Sciatic nerve (tissue), 2 donors: ENCODE data around the gene PCNX1. TPM values are rescaled to one million over a fixed set of nuclear protein-coding genes. Genes with fewer than 3 reads are reported as not detected.
"Not testable (repeated sequence)": the region's sequence is repeated elsewhere in the genome, so short reads cannot be mapped to it uniquely, and the experiment has no call there.

ENCODE experiments used
- ATAC-seq: fragments of 200-7000 bp; cut with Tn5 transposase; one replicate; pipeline ENCODE4 v1.9.1; 2020; ENCODE audit warnings: mild to moderate bottlenecking, moderate library complexity
- DNase-seq: peaks from one replicate; pipeline ENCODE4 v3.0.0-alpha.2; 2020; ENCODE audit warnings: low spot score
- intact Hi-C: fragments of 100-400 bp; cut with DNase I; formaldehyde crosslinking; loops from one replicate; pipeline ENCODE4 v1.14.2; 2022
- total RNA-seq: library from RNA; stranded (reverse); fragmentation: NEBNext Ultra II Directional; extraction: Animal tissue kit (Norgen Biotek cat#: 25700); gene quantifications from one replicate; pipeline ENCODE4 v1.2.1, GENCODE V29; 2021
- donor health status: DM: no; HTN: no; CAD: no.
- donor health status: DM: no; HTN: no; CAD: no.

PCNX1 gene
- total RNA-seq, 1 donor from 2014 or later = 84.3 TPM

DNA sequence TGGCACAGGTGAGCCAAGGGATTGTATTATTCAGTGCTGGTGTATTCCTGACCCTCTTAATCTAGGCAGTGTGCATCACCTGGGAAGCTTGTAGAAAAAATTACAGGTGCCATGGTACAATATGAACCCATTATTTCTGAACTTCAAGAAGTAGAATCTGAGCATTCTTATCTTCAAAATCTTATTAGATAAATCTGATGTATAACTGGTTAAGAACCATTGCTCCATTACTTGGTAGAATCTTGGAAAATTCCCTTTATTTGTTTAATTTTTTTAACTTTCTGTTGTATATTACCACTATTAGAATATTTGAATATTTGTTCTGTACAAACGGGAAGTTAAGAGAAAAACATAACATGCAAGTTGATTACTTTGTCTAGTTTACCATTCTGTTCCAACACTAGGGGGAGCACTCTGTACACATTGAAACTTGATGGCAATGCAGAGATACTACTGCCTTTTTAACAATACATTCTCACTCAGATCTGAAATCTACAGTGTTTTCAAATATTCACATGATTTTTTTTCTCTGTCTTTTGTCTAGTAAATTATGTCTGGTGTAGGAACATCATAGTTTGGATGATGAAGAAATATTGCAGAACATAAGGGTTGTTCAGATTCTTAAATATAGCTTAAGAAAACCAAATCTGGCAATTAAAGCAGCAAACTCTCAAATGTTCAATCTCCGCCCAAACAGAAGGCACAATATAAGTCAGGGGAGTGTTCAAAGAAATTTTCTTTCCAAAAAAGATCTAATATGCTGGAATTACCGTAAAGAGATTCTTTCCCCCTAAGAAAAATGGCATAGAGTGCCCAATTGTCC is 196.6 kb downstream of the PCNX1 start:
- intact Hi-C loops = no loop called here
- ATAC-seq = peak; percentile 50
- no peak for DNase-seq

DNA sequence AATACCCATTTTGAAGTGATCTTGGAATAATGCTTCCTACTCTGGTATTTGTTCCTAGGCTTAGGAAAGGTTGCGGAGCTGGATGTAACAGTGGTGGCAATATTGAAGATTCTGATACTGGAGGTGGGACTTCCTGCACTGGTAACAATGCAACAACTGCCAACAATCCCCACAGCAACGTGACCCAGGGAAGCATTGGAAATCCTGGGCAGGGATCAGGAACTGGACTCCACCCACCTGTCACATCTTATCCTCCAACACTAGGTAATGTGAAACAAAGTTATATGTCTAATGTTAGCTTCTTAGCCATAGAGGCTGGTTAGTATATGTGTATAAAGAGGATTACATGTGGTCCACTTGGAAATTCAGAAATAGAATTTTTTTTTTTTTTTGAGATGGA is 197.9 kb downstream of the PCNX1 start:
- intact Hi-C loops = no loop called here
- ATAC-seq = no peak

DNA sequence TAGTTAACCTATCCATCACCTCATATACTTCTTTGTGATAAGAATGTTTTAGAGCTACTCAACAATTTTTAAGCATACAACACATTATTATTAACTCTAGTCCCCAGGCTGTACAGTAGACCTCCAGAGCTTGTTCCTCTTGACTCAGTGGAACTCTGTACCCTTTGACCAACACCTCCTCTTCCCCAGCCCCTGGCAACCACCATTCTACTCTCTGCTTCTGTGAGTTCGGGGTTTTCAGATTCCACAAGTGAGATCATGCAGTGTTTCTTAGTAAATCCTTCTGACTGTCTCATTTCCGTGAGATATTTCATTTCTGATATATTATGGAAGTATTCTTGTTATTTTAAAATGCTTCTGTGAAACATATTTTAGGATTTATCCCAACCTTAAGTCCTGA is 200.7 kb downstream of the PCNX1 start:
- DNase-seq (no peak), ATAC-seq (no peak)
- intact Hi-C loops = no loop called here

More for the DNA sequence above, 197.9 kb downstream of the PCNX1 start:
- DNase-seq = no peak

DNA sequence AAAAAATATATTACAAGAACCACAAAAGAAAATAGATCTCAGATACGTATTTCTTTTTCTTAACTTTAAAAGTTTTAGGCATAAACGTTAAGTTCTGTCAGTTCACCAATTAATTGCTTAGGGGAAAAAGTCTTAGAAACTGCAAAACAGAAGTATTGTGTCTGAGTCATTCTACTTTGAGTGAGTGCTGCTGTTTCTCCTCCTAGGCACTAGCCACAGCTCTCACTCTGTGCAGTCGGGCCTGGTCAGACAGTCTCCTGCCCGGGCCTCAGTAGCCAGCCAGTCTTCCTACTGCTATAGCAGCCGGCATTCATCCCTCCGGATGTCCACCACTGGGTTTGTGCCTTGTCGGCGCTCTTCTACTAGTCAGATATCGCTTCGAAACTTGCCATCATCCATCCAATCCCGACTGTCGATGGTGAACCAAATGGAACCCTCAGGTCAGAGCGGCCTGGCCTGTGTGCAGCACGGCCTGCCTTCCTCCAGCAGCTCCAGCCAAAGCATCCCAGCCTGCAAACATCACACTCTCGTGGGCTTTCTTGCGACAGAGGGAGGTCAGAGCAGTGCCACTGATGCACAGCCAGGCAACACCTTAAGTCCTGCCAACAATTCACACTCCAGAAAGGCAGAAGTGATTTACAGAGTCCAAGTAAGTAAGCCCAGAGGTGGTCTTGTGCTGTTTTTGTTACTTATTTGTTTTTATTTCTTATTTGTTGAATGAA is 201.3 kb downstream of the PCNX1 start:
- intact Hi-C loops = no loop called here
- DNase-seq (no peak), ATAC-seq (no peak)

DNA sequence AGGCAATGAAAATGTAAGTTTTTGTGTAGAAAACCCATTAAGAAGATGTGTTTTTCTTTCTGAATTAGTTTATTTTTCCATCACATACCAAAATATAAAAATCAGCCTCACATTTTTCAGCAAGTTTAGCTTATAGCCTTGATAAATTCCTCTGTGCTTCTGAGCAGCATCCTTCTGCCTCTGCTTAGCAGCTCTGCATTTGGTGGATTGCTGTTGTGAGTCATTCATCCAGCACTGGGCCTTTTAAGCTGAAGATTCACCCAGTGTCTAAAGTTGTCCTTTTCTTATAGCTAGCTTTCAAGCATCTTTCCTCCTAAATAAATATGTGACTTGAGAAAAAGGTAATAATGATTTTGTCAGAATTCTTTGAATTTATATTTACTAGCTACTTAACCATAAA is 206.1 kb downstream of the PCNX1 start:
- no peak for ATAC-seq
- intact Hi-C loops = no loop called here
- DNase-seq = no peak

DNA sequence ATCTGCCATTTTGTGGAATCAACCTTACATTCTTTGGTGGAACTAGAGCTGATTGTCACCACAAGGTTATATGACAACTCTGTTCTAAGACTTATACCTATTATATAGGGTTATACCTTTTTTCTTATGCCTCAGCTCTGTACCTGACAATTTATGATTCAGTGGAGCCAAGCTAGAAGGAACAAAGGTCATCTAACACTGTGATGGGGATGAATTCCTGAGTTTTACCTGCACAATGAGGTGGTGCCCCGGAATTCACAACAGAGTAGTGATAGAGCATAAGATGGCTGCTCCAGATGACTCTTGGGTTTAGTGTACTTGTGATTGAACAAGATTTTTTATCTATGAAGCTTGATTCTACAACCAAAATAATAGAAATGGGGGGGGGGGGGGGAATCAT is 207.3 kb downstream of the PCNX1 start:
- no peak for ATAC-seq
- intact Hi-C loops = no loop called here
- no peak for DNase-seq

DNA sequence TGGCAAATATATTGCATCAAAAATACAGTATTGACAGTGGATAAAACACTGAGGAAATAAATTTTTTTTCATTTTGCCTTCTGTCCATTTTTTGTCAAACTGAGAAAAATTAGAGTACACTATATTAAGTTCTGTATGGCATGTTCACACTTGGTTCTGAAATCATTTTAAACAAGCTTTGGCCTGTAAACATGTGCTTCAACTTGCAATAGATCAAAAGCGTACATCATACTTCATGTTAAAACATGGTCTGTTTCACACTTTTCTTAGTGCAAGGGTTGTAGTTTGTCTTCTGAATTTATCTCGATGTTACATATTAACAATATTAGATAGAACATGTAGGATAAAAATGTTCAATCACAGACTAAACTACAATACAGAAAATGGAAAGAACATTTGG is 208.0 kb downstream of the PCNX1 start:
- no peak for DNase-seq
- intact Hi-C loops = no loop called here
- ATAC-seq = no peak

DNA sequence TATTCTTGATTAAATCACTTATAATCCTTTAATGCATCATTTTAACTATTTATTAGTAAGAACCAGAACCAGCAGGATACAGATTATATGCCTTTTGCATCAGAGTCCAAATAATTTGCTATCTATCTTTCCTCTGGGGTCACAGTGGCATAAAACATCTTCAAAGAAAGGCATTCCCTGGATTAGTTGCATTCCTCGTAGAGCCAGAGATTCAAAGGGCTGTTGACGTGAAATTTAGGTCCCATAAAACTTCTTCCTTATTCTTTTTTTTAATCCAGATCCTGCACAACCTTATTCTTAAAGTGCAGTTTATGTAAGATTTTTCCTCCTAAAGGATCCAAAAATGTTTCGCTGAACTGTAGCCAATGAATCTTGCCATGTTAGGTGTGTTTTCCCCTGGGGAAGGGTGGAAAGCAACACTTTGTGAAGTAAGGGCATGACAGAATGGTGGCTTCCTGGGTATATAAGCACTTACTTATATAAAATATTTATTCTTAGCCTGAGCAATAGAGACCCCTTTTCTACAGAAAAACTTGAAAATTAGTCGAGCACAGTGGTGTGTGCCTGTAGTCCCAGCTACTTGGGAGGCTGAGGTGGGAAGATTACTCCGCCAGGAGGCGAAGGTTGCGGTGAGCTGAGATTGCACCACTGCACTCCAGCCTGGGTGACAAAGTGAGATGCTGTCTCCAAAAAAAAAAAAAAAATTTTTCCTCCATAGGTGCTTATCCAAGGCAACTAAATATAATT is 208.7 kb downstream of the PCNX1 start:
- intact Hi-C loops = no loop called here
- no peak for ATAC-seq
- no peak for DNase-seq

DNA sequence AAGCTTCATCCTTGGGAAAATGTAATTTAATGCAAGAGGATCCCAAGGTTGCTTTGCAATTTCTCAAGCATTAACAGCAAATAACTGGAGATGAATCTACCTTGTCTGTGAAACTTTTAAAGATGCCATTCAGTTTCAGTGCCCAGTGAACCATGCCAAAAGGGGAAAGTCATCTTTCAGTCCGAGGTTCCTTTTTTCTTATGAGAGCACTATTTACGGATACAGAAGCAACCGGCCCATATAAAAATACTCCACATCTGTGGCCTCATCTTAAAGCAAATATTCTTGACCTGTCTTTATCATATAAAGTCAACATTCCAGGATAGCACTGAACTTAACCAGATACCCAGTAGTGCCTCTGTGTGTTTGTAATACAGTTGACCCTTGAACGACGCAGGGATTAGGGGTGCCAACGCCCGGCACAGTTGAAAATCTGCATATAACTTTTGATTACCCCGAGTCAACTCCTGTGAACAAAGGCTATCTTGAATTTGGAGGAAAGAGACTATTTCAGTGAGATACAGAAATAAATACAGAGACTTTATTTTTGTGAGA is 209.4 kb downstream of the PCNX1 start:
- ATAC-seq = no peak
- no peak for DNase-seq
- intact Hi-C loops = no loop called here

DNA sequence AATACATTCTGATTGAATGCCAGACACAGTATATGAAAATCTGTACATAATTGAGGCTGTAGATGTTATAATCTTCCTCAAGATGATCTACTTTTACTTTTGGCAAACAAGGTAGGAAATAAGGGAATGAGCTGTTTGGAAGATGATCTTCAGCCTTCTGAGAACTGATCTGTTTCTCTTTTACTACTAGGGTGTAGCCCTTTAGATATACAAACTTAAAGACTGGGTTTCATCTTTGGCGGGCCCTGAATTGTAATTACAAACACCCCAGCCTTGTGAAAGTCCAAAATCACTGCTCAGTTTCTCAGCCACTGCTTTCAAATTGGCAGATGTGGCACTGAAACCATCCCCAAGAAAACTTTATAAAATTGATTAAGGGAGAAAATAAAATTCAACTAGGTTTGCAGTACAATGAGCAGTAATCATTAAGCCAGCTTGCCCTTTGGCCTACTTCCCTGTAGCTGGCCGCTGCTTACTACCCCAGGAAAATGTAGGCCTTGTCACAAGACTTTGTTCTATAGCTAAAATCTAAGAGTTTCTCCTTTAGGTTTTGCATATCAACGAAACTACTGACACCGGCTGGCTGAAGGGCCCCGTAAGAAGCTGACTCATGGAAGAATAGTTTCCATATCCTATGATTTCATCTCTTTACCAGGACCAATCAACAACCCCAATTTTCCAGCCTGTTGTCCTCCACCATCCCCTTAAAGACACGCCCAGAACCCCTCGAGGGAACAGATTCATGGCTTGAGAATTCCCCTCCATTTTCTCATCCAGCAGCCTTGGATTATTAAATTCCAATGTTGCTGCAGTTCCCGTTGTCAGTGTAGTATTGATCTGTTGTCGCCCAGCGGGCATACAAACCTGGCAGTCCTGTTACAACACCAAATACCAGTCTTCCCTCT is 210.8 kb downstream of the PCNX1 start:
- no peak for DNase-seq
- intact Hi-C loops = no loop called here
- ATAC-seq = no peak

DNA sequence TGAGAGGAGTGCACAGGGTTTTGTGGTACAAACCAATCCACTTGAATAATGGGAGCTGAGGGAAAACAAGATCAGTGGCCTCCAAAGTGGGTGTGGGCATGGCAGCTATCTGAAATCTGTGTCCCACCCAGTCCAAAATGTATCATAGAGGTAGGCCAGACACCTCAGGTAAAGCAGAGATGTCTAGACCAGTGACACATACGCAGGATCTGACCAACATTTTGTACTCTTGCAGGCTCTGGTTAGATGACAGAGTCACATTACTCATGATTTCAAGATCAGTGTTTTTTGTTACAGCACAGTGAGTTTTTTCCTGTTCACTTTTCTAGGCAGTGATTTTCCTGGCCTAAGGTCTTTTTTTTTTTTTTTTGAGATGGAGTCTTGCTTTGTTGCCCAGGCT is 211.8 kb downstream of the PCNX1 start:
- no peak for ATAC-seq
- no peak for DNase-seq
- intact Hi-C loops = no loop called here

DNA sequence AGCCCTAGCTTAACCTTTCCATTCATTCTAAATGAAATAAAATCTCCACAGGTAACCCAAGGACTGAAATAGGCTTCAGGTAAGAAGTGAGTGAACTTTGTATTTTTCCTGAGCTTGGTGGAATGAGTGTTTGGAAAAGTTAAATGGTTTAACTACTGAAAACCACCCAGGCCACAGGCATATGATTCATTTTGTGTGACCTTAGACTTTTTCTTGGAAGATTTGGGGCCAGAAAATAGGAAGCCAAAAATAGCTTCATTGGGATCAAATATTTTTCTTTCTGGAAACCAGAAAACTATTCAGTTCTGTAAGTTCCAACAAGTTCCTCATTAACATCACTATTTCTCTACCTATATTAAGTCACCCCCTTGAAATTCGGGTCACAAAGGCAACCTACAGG is 212.6 kb downstream of the PCNX1 start:
- intact Hi-C loops = no loop called here
- no peak for DNase-seq
- no peak for ATAC-seq

DNA sequence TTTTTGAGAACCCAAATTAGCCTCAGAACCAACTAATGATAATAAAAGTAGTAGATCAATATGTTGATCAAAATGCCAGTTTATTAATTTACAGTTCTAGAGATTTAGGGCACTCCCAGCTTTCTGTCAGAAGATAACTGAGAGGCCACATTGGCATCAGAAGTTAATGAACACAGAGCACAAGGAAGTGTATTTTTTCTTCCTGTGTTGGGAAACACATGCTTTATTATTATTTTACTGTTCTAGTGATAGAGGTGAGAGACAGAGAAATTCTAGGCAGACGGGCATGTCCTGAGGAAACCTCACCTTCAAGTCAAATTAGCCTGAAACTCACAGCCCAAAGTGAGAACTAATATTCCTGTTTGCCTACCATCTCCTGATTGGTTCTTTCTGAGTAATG is 213.7 kb downstream of the PCNX1 start:
- ATAC-seq (no peak), DNase-seq (no peak)
- intact Hi-C loops = no loop called here

DNA sequence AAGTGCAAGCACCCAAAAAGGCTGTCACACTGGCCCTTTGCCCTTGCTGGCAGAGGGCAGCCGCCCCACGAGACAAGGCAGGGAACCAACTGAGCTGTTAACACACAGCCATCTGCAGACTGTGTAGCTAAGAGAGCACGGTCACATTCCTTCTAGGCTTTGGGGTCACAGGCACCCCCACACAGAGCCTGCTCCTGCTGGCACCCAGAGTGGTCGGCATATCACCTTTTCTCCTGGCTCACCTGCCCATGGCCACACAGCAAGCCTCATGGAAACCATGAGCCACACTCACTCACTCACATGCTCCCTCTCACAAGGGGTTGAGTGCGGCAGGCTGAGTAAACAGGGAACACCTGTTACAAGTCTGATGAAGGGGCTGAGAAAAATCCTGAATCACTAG is 214.5 kb downstream of the PCNX1 start:
- DNase-seq = no peak
- intact Hi-C loops = no loop called here
- no peak for ATAC-seq

DNA sequence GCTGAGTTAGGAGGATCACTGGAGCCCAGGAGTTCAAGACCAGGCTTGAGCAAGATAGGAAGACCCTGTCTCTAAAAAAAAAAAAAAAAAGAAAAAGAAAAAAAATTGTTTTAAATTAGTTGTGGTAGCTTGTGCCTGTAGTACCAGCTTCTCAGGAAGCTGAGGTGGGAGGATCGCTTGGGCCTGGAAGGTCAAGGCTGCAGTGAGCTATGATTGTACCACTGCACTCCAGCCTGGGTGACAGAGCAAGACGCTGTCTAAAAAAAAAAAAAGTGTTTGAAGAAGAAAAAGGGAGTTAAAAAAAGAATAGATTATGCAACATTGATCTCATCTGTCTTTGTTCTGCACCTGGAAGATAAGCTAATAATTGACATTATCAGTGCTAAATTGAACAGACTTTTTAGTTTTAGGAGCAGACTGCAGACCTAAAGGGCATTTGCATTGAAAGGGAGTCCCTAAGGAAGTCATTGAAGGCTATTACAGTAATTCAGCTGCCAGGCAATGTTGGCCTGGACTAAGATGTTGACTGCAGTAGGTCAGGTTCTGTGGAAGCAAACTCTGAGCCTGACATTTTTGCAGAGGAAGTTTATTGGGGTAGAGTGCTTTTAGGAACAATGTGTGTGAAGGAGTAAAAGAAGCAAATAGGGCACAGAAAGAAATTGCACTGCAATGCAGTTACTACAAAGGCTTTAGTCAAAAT is 215.8 kb downstream of the PCNX1 start:
- intact Hi-C loops = no loop called here
- ATAC-seq (no peak), DNase-seq (no peak)

DNA sequence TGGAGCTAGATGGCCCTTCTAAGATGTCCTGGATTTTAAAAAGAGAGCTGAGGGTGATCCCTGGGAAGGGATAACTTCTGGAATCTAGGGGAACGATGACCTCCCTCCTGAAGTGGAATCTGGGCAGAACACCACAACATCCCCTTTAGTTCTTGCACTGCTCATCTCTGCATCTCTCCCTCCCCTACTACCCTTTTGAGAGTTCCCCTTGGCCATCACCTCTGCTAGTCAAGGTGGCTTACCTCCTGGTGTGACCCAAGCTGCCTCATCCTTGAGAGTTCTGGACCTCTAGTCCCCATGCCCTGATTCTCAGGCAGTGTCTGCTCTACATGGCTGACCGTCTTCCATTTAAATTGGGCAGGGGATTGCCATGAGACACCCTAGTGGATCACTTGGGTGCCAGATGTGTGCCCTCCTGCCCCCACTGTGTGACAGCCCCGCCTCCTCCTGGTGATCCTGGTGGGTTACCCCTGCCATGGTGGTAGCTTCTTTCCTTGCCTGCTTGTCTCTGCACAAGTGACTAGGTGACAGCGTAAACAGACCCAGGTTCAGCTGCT is 216.4 kb downstream of the PCNX1 start:
- intact Hi-C loops = no loop called here
- DNase-seq (no peak), ATAC-seq (no peak)

DNA sequence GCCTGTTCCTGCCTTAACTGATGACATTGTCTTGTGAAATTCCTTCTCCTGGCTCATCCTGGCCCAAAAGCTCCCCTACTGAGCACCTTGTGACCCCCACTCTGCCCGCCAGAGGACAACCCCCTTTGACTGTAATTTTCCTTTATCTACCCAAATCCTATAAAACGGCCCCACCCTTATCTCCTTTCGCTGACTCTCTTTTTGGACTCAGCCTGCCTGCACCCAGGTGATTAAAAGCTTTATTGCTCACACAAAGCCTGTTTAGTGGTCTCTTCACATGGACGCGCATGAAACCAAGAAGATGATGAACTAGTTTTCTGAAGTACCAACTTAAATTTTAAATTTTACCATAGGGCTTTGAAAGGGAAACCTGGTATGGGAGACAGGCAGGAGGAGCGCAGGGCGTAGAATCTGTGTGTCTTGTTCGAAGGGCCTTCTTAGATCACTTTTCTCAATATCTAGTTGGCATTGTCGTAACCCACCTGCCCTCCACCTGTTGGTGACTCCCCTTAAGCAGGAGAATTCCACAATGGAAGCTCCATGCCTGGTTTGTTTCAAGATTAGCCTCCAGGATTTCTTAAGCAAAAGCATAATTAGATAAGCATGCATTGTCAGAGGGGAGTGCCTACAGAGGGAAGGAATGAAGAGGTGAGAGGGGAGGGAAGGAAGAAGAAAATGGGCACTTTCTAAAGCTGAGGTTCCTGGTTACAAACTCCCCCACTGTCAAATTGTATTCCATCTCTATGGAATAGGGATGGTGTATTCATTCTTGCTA is 222.6 kb downstream of the PCNX1 start:
- ATAC-seq, DNase-seq, intact Hi-C loops: not testable (repeated sequence)
